Breast epithelium (tissue), 4 donors: ENCODE measurements around the gene FAM174B. TPM values are rescaled to one million over a fixed set of nuclear protein-coding genes. Genes with fewer than 3 reads are reported as not detected.

Source experiments
- DNase-seq, 2 donors: peaks; one replicate each; pipeline ENCODE4 v3.0.0-alpha.2; 2019; ENCODE audit warnings: low spot score in 2 of 2
- H3K27ac ChIP-seq, 2 donors: fragments of 200-600 bp; sonication (generic) in 1 of 2; one replicate each; pipeline ENCODE4 v1.5.1; 2016 to 2019; ENCODE audit warnings: mild to moderate bottlenecking in 1 of 2
- H3K27me3 ChIP-seq, 2 donors: fragments of 200-600 bp; sonication (generic) in 1 of 2; one replicate each; pipeline versions ENCODE4 v1.5.1 to v1.6.0; 2017 to 2019; ENCODE audit warnings: control low read depth in 1 of 2, mild to moderate bottlenecking in 1 of 2
- H3K36me3 ChIP-seq: fragments of 200-600 bp; one replicate; pipeline ENCODE4 v1.5.1; 2019
- H3K4me1 ChIP-seq, 2 donors: fragments of 200-600 bp; sonication (generic); one replicate each; pipeline ENCODE4 v1.5.1; 2016 to 2019; ENCODE audit warnings: control low read depth in 1 of 2
- H3K4me3 ChIP-seq, 3 donors: fragments of 200-600 bp; sonication (generic); 1 replicate in 2 of 3; 2 replicates in 1 of 3; pipeline ENCODE4 v1.5.1; 2016 to 2019; ENCODE audit warnings: mild to moderate bottlenecking in 3 of 3, moderate library complexity in 2 of 3
- H3K9me3 ChIP-seq, 2 donors: fragments of 200-600 bp; sonication (generic) in 1 of 2; one replicate each; pipeline ENCODE4 v1.5.1; 2016 to 2019; ENCODE audit warnings: control low read depth in 1 of 2
- POLR2A ChIP-seq: fragments of 450-650 bp; IDR thresholded peaks from one replicate; pipeline ENCODE4 v1.6.1; 2016; ENCODE audit warnings: antibody characterized with exemption, mild to moderate bottlenecking, moderate library complexity
- POLR2AphosphoS5 ChIP-seq, 3 donors: sonication (generic); formaldehyde crosslinking; IDR thresholded peaks; one replicate each; pipeline ENCODE4 v1.6.1; 2017; ENCODE audit warnings: antibody characterized with exemption in 3 of 3
- intact Hi-C: fragments of 100-400 bp; cut with DNase I; formaldehyde crosslinking; loops from one replicate; pipeline ENCODE4 v1.15.1; 2023; ENCODE audit warnings: low total_unique reads
- total RNA-seq, 3 donors: library from RNA; depleted of rRNA; stranded (reverse); fragments of >200 nt; gene quantifications; one replicate each; pipeline ENCODE4 v1.1.0, GENCODE V29; 2016
- TF ChIP-seq, protein P1 (sequence below), 3 donors: fragments of 450-650 bp; IDR thresholded peaks; one replicate each; pipeline ENCODE4 v1.5.1; 2016 to 2017; ENCODE audit warnings: antibody characterized with exemption in 3 of 3, mild to moderate bottlenecking in 3 of 3, moderate library complexity in 3 of 3

Gene FAM174B
- total RNA-seq, 3 donors from 2014 or later: 4.3 to 34.7 (median 20.6) TPM

DNA sequence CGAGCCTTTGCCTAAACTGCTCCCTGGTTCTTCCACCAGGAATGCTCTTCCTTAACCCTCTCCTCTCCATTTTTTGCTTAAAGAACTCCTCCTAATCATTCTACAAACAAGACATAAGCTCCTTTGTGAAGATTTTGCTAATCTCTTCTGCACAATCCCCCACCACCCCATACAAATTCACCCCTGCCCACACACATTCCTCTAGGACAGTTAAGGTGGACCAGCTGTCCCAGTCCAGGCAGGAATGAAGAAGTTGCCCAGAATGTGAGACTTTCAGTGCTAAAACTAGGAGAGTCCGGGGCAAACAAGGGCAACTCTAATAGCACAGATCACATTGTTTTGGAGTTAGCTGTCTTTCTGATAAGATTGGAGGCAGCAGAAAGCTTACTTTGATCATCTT, 13.9 kb upstream of the FAM174B start:
- DNase-seq: no peak
- Histone ChIP-seq H3K4me1 (peaks cover 0 to 9% of the 10 kb centered on the region in 2 donors), H3K9me3 (no peaks in the 10 kb centered on the region), H3K27me3 (no peaks in the 10 kb centered on the region), H3K4me3 (no peak overlapping the region), H3K36me3 (no peaks in the 10 kb centered on the region), H3K27ac (no peak overlapping the region)
- TF ChIP-seq, protein P1, sequence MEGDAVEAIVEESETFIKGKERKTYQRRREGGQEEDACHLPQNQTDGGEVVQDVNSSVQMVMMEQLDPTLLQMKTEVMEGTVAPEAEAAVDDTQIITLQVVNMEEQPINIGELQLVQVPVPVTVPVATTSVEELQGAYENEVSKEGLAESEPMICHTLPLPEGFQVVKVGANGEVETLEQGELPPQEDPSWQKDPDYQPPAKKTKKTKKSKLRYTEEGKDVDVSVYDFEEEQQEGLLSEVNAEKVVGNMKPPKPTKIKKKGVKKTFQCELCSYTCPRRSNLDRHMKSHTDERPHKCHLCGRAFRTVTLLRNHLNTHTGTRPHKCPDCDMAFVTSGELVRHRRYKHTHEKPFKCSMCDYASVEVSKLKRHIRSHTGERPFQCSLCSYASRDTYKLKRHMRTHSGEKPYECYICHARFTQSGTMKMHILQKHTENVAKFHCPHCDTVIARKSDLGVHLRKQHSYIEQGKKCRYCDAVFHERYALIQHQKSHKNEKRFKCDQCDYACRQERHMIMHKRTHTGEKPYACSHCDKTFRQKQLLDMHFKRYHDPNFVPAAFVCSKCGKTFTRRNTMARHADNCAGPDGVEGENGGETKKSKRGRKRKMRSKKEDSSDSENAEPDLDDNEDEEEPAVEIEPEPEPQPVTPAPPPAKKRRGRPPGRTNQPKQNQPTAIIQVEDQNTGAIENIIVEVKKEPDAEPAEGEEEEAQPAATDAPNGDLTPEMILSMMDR (IDR thresholded peaks at IDR 0.05): no peak
- no peak for TF ChIP-seq POLR2AphosphoS5 (IDR thresholded peaks at IDR 0.05)
- no peak for TF ChIP-seq POLR2A
- intact Hi-C loops: loop anchor here (10.0 kb wide), 1 partner anchor 55 kb away; no protein-coding TSS in a partner anchor

DNA sequence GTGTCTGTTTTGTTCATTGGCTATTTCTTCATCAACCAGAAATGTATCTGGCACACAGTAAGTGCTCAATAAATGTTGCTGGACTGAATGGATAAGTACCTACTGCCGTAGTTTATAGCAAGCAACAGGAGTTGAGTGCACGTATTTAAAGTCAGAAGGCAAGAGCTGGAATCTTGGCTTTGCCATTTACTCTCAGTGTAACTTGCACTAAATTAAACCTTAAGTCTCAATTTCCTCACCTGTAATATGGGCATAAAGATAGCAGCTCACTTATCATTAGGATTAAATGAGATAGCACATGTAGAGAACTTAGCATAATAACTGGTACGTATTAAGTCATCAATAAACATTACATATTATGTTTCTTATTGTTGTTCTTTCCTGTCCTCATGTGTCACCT, 13.0 kb upstream of the FAM174B start:
- H3K4me3 ChIP-seq: no peak overlapping the region
- no peak for TF ChIP-seq POLR2AphosphoS5 (IDR thresholded peaks at IDR 0.05)
- TF ChIP-seq, protein P1 (IDR thresholded peaks at IDR 0.05): no peak
- TF ChIP-seq POLR2A: no peak
- DNase-seq: no peak
- intact Hi-C loops: loop anchor here (10.0 kb wide), 1 partner anchor 54 kb away; no protein-coding TSS in a partner anchor
- no peaks in the 10 kb centered on the region for H3K36me3 ChIP-seq
- no peaks in the 10 kb centered on the region for H3K9me3 ChIP-seq
- H3K27me3 ChIP-seq: no peaks in the 10 kb centered on the region
- H3K4me1 ChIP-seq: peaks cover 0 to 9% of the 10 kb centered on the region in 2 donors
- H3K27ac ChIP-seq: peak overlapping the region in 1 of 2 donors; percentile 70

DNA sequence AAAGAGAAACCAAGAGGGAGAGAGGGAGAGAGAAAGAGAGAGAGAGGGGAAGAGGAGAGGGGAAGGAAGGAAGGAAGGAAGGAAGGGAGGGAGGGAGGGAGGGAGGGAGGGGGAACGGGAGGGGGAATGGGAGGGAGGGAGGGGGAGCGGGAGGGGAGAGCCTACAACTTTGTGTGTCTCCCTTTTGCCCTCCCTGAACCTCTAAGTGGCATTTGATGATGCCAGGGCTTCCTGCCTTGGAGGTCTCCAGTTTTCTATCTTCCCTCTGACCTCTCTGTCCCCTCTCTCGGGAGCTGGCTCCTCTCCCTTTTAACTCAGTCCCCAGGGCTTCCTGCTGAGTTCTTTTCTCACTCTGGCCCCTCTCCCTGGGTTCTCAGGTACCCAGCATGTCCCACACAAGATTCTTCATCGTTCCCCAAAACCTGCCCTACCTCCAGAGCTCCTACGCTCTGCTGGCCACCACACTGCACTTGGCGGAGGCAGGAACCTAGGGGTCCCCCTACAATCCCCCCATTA, 12.5 kb upstream of the FAM174B start:
- TF ChIP-seq, protein P1 (IDR thresholded peaks at IDR 0.05): no peak
- TF ChIP-seq POLR2AphosphoS5 (IDR thresholded peaks at IDR 0.05) (no peak), POLR2A (no peak)
- no peak for DNase-seq
- intact Hi-C loops: loop anchor here (10.0 kb wide), 1 partner anchor 53 kb away; no protein-coding TSS in a partner anchor
- Histone ChIP-seq H3K4me1 (peaks cover 0 to 9% of the 10 kb centered on the region in 2 donors), H3K27me3 (no peaks in the 10 kb centered on the region), H3K36me3 (no peaks in the 10 kb centered on the region), H3K4me3 (no peak overlapping the region), H3K9me3 (no peaks in the 10 kb centered on the region), H3K27ac (peak overlapping the region; percentile 70 to 73)

DNA sequence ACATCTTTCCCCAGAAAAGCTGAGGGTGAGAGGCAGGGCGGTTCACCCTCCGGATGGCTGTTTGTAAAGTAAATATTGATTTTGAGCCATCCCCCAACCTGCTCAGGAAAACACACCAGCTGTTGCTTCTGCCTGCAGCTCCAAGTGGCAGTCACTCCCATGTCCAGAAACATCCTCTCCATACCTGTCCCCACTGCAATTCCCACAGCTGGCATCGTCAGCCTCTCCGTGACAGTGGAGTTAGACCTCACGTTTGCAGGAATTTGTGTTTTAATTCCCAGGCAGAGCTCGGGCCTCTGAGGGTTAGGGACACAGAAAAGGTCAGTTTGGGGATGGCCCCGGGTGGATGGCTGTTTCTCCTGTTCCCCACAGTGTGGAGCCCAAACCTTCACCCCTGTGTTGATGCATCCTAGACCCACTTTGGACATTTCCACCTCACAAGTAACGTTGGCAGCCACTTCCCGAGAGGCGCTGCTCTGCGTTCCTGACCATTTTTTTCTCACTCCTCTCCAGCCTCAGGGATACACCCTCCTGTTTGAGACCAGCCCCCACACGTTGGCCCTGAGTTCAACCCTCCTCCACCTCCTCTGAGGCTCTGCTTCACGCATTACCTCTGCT, 11.8 kb upstream of the FAM174B start:
- intact Hi-C loops: loop anchor here (10.0 kb wide), 1 partner anchor 53 kb away; no protein-coding TSS in a partner anchor
- TF ChIP-seq, protein P1 (IDR thresholded peaks at IDR 0.05): peak in 1 of 3 donors; percentile 11
- TF ChIP-seq POLR2A (no peak), POLR2AphosphoS5 (IDR thresholded peaks at IDR 0.05) (no peak)
- H3K27ac ChIP-seq: peak overlapping the region; percentile 70 to 73
- no peak overlapping the region for H3K4me3 ChIP-seq
- no peak for DNase-seq
- H3K4me1 ChIP-seq: peaks cover 0 to 9% of the 10 kb centered on the region in 2 donors
- H3K27me3 ChIP-seq: no peaks in the 10 kb centered on the region
- no peaks in the 10 kb centered on the region for H3K9me3 ChIP-seq
- no peaks in the 10 kb centered on the region for H3K36me3 ChIP-seq

DNA sequence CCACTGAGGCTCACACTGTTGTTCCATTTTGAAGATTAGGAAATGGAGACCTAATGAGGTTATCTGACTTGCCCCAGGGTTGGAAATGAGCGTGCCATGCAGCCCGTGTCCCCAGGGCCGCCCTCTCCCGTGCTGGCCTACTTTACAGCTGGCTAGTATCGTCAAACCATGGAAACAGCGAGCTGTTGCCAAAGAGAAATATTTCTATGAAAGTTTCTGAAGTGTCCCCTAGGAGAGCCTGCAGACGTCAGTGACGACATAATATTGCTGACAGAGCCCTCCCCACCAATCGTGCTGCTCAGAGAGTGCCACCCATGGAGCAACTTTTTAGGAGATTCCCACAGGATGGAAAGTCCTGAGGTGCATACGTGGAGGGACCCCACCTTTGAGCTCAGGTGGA, 11.2 kb upstream of the FAM174B start:
- no peaks in the 10 kb centered on the region for H3K9me3 ChIP-seq
- intact Hi-C loops: loop anchor here (10.0 kb wide), 1 partner anchor 52 kb away; no protein-coding TSS in a partner anchor
- no peak overlapping the region for H3K4me3 ChIP-seq
- TF ChIP-seq, protein P1 (IDR thresholded peaks at IDR 0.05): no peak
- peak in 1 of 3 donors; percentile 22 for TF ChIP-seq POLR2AphosphoS5 (IDR thresholded peaks at IDR 0.05)
- peaks cover 0 to 9% of the 10 kb centered on the region in 2 donors for H3K4me1 ChIP-seq
- H3K27ac ChIP-seq: peak overlapping the region; percentile 70 to 73
- H3K27me3 ChIP-seq: no peaks in the 10 kb centered on the region
- DNase-seq: no peak
- no peaks in the 10 kb centered on the region for H3K36me3 ChIP-seq
